Activated T-helper 9 cell treated with anti-CD3 and anti-CD28 coated beads, Interleukin-2, amount 50 U/mL, for 16 hours (primary cell): ENCODE data around the gene C2CD2.
A peak's percentile ranks its signal among the peaks of the same experiment; 100 is the strongest.
"Not testable (repeated sequence)": the region's sequence is repeated elsewhere in the genome, so short reads cannot be mapped to it uniquely, and the experiment has no call there.

ENCODE experiments used
- DNase-seq: peaks from one replicate; pipeline ENCODE4 v3.0.0-alpha.2; 2020; ENCODE audit warnings: low read depth

Gene C2CD2

DNA sequence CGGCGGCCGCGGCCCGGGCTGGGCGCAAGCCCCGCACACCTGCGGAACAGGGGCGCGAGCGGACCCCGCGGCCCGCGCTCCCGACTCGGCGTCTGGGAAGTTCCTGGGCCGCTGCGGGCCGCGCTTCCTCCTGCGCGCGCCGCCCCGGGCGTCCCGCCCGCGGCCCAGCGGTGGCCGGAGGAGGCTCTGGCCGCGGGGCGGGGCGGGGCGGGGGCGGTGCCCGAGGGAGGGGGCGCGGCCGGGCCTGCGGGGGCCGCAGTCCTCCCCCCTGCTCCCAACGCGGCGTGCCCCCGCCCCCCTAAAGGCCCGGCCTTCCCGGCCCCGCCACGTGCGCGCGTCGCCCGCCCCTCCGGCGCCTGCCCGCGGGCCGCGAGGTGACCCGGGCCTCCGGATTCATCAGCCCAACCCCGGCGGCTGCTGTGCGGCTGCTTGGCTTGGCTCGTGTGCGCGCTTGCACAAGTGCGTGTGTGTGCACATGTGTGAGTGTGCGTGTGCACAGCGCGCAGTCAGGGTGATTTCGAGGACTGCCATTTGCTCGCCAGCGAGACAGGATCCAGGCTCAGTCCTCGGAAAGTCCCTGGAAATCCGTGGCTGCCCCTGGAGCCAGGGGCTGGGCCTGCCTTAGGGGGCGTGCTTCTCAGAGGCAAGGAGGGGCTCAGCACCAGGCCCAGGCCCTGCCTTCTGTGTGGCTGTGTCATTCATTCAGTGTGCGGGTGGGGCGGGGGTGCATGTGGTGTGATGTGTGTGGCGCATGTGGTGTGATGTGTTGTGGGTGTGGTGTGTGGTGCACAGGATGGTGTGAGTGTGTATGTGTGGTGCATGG is at the start of gene C2CD2:
C2CD2 (minus strand) TSS at position 188 of the 823 bp plus-strand sequence. CDS start 370 bp downstream, outside the sequence.
- no peak for DNase-seq

DNA sequence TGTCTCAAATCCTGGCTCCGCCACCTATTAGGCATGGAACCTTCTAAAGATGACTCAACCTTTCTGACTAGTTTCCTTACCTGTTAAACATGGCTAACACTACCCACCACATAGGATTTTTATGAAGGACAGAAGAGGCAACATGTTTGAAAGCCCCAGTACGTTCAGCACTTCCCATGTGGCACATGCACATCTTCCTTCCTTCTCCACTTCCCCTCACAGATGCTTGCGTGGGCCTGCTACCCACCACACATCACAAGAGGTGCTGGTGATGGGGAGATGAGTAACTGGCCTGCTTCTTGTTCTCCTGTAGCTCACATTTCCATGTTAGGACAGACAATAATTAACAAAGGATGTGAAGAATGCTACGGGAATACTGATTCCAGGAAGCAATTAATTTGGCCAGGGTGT is 49.2 kb upstream of the C2CD2 start:
- peak; percentile 8 for DNase-seq

DNA sequence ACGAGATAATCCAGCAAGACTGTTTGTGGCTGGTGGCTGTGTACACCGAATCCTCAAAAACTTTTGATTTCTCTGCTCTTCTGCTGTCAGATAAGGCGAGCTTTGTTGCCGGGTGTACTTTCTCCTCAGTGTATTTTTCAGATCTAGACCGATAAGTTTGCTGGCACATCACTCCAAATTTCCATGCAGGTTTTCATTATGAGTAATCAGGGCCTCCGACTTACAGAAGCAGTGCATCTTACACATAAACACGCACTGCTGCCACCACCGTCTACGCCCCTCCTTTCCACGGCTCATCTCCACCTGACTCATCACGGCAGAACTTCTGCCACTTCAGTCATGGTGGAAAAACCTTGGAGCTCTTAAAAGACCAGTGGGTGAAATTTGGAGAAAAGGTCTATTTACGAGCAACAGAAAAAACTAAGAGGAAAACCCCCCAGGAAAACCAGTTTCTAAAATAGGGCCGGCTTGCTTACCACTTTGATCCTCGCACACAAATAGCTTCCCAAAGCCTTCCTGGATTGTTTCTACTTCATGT is 48.7 kb upstream of the C2CD2 start:
- peak; percentile 67 for DNase-seq

DNA sequence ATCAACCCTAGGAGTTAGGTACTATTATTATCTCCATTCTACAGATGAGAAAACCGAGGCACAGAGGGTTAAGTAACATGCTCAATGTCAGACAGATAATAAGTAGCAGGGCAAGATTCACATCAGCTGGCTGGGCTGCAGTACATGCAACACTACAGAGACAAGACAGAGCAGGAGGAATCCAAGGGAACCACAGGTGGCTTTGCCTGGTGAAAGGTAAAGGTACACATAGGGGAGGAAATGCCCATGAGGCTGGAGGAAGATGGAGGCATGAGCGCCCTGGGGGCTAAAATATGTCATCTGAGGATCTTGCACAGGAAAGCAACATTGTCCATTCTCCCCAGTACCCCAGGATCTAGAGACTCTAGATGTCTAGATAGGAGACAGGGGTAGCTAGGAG is 48.0 kb upstream of the C2CD2 start:
- DNase-seq, result no peak

DNA sequence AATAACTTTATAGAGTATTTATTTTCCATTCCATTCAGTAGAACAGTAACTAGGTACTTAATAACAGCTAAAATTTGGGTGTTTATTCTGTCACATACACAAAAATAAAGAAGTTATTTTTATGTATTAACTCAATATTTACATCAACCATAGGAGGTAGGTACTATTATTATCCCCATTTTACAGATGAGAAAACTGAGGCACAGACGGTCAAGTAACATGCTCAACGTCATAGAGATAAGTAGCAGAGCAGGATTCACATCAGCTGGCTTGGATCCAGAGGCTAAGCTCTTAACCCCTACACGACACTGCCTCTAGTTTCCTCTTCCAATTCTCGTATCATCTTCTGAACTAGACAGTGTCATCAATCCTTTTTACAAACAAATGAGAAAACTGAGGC is 47.1 kb upstream of the C2CD2 start:
- no peak for DNase-seq

DNA sequence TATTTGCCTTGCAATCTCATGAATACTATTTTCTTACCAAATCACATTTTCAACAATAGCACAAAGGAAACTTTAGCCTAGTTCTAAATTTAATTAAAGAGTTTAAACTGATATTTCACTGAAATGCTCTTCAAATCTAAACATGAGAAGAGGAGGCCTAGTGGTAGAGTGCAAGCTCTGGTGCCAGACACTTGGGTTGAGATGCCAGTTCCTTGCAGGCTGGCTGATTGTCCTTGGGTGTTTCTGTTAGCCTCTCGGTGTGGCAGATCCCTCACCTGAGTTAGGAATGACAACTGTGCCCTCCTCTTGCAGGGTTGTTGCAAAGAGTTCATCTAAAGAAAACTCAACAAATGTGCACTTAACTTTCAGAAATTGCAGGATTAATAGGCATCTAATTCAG is 43.8 kb upstream of the C2CD2 start:
- DNase-seq, result no peak

DNA sequence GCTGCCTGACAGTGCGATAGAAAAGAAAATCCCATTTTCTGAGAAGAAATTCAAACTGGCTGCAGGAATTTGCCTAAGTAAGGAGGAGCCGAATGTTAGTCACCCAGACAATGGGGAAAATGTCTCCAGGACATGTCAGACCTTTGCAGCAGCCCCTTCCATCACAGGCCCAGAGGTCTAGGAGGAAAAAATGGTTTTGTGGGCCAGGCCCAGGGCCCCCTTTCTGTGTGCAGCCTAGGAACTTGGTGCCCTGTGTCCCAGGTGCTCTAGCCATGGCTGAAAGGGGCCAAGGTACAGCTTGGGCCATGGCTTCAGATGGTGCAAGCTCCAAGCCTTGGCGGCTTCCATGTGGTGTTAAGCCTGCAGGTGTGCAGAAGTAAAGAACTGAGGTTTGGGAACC is 41.8 kb upstream of the C2CD2 start:
- no peak for DNase-seq

DNA sequence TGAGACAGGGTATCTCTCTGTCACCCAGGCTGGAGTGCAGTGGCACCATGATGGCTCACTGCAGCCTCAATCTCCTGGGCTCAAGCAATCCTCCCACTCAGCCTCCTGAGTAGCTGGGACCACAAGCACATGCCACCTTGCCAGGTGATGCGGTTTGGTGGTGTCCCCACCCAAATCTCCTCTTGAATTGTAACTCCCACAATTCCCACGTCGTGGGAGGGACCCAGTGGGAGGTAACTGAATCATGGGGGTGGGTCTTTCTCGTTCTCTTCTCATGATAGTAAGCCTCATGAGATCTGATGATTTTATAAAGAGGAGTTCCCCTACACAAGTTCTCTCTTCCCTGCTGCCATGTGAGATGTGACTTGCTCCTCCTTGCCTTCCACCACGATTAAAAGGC is 40.8 kb upstream of the C2CD2 start:
- not testable (repeated sequence) for DNase-seq

DNA sequence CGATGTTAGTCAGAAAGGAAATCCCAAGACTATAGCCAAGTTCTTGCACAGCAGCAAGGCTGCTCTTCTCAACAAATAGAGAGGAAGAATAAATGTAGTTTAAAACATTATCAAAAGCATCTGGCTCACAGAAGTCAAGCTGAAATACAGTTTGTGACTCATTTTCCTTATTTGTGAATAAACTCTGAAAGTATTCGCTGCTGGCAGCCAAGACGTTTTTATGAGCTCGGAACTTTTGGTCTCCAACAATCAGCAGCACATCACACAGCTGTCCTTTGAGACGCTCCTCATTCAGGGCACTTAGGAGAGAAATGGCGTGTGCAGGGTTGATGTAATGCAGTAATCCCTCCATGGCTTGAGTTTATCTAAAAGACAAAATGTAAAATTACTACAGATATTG is 39.9 kb upstream of the C2CD2 start:
- no peak for DNase-seq

DNA sequence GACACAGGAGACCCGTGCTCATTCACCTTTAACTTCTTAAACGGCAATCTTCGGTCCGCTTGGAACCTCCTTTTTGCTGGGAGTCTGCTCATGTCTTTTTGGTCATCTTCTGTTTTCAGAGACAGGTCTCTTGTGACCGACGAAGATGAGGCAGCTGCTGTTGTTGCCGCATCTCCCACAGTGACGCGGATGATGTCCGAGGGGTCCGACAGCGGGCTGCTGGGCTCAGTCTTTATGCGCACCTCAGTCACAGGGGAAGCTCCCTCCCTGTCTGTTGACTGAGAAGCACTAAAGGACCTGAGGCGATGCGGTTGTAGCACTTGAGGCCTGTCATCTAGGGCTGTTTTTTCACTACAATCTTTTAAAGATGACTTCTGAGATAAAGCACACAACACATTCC is 38.8 kb upstream of the C2CD2 start:
- DNase-seq, result no peak

DNA sequence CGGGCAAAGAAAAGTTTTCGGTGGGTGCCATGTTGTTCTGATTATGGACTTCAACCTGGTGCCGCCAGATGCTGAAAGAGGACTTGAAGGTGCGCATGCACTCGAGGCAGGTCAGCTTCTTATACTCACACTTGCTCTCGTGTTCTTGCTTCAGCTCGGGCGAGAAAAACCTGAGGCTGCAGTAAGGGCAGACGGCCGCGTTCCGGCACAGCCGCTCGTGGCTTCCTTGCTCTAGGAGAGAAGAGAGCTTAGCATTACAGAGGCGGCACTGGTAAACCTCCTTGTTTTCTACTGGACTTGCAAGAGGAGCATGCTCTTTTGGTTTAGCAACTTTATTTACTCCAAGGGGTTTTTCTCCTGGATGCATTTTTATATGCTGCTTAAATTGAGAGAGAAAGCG is 37.8 kb upstream of the C2CD2 start:
- no peak for DNase-seq

DNA sequence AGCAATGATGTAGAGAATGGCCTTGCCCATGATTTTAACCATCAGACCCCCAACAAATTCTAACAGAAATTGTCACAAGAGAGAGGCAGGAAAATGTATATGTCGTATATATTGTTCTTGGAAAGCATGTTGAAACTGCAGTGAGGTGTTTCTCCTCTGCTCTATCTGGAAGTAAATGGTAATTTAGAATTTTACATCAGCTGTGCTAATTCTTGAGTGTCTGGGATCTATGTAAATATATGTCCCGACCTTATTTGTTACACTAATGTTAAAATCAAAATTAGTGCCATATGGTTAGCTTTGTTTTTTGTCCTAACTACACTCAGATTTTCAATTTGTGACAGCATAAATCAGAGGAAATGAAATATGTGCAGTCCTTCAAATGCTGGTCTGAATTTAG is 35.9 kb upstream of the C2CD2 start:
- no peak for DNase-seq

DNA sequence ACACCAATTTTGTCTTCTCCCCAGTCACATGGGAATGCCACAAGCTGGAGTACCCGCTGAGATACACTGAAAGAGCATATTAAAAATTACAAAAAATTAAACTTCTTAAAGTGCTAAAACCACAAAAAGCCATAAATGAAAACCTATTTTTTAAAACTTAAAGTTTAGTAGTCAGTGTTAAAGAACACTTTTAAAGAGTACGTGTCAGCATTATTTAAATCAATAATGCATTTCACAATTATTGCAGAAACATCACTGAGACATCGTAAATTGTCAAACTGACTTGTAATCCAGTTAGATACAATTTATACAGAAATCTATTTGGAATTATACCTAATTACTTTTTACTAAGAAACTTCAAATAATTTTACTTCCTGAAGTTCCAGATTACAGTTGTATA is 33.5 kb upstream of the C2CD2 start:
- no peak for DNase-seq

DNA sequence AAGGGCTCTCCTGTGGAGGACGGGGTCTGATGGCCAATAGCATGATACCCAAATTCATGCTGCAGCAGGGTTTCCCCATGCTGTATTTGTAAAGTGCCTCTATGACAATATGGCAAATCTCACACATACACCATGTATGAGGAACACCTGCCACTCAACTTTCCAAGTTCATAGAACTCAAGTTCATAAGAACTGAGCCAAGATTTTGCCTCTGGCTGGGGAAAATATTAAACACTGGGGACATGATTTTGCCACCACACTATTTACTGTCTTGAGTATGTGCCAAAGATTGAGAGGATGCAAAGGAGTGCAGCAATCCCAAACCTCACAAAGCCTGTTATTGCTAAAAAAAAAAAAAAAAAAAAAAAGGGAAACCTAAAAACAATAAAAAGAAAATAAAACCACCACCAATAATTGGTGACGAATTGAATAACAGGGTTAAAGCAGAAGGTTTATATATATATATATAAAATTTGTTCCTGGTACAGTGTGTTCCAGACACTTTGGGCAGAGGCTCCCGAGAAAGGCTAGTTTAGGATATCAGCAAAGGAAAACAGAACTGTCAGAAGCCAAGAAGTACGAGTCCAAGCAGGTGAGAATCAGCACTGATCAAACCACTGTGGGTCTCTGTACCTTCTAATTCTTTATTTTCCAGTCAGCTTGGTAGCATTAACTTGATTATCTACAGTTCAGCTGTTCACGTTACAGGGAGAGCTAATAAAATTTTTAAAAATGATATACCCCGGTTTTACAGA is 32.0 kb upstream of the C2CD2 start:
- DNase-seq, result no peak

DNA sequence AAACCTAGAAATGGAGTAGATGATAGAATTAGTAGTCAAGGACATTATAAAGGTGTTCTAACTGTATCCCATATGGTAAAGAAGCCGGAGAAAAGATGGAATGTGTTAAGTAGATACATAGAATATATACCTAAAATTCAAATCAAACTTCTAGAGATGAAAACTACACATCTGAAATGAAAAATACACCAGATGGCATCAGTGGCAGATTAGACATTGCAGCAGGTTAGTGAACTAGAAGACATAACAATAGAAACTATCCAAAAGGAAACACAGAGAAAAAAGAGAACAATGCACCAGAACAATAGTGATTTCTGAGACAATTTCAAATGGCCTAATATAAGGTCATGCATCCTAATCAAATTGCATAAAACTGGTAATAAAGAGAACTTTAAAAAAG is 29.4 kb upstream of the C2CD2 start:
- DNase-seq, result no peak

DNA sequence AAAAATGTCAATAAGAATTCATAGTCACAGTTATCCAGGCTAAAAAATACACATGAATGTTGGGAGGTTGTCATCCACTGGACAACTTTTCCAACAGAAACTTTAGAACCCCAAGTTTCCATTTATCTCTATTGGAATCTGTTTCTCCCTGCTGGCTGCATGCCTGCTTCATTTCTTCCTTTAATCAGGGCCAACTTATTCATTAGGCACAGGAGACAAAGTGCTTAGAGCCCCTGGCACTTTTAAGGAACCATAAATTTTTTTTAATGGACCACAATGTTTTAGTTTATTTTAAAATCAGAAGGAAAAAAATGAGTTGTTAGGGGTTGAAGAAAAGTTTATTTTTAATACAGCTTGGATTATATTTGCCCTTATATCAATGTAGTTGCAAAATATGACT is 26.7 kb upstream of the C2CD2 start:
- DNase-seq, result no peak

DNA sequence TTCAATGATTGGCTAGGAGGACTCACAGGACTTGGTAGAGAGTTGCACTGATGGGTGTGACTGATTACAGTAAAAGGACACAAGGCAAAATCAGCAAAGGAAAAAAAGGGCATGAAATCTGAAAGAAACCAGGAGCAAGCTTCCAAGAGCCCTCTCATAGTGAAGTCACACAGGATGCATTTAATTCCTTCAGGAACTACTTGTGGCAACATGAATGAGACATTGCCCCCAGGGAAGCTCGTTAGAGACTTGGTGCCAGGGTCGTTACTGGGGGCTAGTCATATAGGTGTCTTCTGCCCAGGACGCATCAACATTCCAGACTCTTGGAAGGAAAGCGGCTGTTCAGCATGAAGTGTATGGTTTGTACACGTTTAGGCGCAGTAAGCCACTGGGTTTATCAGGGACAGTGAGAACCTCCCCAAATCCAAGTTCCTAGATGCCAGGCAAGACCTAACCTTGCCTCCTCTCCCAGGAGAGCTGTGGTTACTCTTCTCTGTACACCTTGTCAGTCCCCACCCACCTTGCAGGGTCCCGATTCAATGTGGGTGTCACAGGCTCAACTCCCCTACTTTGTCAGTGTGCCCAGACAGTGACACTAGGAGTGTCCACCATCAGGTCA is 26.0 kb upstream of the C2CD2 start:
- no peak for DNase-seq

DNA sequence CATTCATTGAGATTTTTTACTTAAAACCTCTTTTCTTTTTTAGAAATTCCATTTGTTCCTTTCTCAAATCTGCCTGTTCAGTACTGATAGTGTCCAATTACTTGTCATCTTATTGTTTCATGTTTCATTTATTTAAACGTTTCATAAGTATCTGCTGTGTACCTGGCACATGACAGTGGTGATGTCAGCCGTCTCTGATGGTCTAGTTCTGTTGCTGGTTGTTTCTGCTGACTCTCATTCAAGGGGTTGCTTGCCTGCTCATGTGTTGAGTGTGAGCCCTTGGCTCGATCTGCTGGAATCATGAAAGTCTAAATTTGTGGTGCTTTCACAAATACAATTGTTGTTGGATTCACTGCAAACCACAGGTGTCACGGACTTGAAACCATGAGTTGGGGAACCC is 25.5 kb upstream of the C2CD2 start:
- no peak for DNase-seq

DNA sequence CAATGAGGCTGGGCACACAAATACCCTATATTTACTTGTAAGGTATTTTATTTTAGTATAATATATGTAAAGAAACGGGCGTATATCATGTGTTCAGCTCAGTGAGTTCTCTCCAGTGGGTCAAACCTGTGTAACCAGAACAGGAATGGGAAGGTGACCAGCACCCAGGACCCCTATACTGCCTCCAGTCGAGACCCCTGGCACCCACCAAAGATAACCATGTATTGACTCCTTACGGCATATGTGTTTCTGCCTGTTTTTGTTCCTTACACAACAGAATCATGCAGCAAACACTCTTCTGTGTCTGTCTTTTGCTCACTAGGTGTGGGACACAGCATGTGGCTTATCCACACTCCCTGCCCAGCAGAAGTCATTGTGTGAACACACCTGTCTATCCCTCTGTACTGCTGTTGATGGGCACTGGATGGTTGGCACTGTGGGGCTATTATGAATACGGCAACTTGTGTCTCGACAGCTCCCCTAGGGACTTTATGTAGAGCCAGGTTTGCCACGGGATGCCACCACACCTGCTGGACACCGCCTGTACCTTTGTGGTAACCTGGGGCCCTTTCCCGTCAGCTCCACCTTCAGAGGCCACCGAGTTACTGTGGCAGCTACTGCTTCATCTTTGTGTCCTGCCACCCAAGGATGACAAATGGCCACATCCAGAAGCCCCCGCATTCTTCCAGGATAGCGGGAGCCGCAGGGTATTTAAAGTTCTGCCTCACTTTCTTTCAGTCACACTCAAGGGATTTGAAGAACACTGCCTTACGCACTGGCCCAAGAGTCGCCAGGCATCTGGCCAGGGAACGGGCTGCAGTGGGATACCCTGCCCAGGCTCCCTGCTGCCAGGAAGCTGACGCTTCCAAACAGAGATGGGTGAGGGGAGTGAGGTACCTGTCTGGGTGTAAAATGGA is 23.5 kb upstream of the C2CD2 start:
- DNase-seq, result no peak

DNA sequence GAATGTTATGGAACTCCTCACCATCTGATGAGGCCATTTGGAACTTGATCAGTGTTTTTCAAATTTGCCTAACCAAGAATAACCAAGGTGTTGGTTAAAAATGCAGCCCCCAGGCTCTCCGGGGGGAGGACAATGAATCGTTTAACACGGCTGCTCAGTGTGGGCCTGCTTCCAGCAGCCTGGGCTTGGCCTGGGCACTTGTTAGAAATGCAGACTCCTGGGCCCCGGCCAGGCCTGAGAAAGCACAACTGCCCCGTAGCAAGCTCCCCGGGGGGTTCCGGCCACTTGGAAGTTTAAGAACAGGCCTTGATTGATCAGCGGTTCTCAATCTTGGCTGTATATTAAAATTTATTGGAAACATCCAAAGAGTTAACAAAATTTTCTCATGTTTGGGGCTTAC is 22.8 kb upstream of the C2CD2 start:
- no peak for DNase-seq

DNA sequence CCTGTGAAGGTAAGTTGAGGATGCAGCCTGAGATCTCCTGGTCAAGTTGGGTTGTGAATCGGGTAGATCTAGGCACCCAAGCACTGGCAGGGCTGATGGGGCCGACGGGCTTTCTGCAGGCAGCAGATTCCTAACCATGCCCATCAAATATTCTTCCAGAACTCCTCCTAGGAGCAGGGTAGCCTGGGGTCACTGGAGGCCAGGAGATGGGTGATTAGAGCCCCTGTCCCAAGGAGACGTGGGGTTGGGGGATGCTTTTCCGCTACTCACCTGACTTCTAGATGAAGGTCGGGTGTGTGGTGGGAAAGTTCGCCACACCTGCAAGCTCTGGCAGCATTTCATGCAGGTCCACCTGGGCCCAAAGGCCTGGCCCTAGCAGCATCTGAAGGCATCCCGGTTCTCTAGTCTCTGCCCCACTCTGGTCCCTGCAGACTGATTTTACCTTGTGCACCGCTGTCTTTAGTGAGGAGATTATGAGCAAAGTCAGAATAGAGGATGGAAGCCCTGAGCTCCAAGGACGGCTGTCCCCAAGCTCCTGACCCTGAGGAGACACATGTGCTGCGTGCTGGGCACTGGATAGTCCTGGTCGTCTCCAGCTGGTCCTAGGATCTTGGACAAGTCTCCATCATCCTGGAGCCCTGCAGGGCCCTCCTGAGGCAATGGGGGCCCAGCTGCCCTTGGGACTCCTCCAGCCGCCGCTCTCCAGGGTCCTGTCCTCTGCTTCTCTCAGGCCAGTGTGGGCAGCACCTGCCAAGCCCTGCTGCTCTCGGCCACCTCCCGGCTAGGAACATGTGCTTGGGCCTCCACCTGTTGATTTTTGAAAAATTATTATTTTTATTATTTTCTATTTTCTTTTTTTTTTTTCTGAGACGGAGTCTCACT is 21.8 kb upstream of the C2CD2 start:
- DNase-seq, result no peak
